ENCODE measurements around the gene ERF. TPM values are rescaled to one million over a fixed set of nuclear protein-coding genes. Genes with fewer than 3 reads are reported as not detected.

ERF gene
- total RNA-seq, 1 donor from 2014 or later = 58.4 TPM

DNA sequence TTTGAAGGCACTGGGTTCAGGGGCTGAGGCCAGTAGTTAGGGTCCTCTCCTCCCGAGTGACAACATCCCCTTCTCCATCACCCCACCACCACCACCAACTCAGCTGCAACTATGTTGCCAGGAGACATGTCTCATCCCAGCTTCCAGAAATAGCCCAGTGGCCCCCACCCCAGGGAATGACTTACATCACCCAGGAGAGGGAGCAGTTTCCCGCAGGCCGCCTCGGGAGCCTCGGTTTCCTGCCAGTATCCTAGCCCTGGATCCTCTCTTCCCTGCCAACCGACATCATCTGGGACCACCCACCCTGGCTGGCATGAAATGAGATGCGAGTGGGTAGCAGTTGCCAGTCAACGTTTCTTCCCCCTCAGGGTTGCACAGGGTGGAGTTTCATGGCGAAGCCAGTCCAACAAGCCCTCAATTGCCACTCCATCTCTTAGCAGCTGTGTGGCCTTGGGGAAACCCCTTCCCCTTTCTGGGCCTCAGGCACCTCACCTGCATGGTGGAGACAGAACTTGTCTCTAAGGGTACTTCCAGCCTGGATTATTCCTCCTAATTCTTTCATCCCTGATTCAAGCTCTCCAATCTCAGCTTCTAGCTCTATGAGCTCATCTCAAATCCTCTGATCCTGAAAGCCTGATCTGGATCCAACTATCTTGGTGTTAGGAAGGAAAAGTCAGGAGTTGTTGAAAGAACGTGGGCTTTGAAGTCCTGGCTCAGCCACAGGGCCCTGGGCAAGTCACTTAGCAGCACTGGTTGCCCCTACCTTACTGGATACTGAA is 8.6 kb downstream of the ERF start:
- intact Hi-C loops (cut with micrococcal nuclease) = no loop called here
- Mint-ChIP-seq H3K9me3 (no peaks in the 10 kb centered on the region), H3K4me3 (ENCODE audit: low read depth) (no peak overlapping the region), H3K4me1 (ENCODE audit: low read depth) (peaks cover 18% of the 10 kb centered on the region), H3K27me3 (ENCODE audit: low read depth) (no peaks in the 10 kb centered on the region), H3K36me3 (ENCODE audit: low read depth) (peaks cover 3% of the 10 kb centered on the region), H3K27ac (peak overlapping the region; percentile 19)
- no peak for DNase-seq (ENCODE audit: low spot score)

GRCh38 chr19:42245231-42245630 is 9.7 kb downstream of the ERF start:
- Mint-ChIP-seq H3K4me3 (ENCODE audit: low read depth) (peak overlapping the region; percentile 88), H3K27me3 (ENCODE audit: low read depth) (no peaks in the 10 kb centered on the region), H3K36me3 (ENCODE audit: low read depth) (peaks cover 8% of the 10 kb centered on the region), H3K9me3 (no peaks in the 10 kb centered on the region), H3K27ac (peak overlapping the region; percentile 89), H3K4me1 (ENCODE audit: low read depth) (peaks cover 27% of the 10 kb centered on the region)
- no peak for DNase-seq (ENCODE audit: low spot score)
- intact Hi-C loops (cut with micrococcal nuclease) = loop anchor here (2.0 kb wide), 1 partner anchor 136 kb away; no protein-coding TSS in a partner anchor

- DNase-seq (ENCODE audit: low spot score) = peak; percentile 92
- H3K27ac Mint-ChIP-seq = peak overlapping the region; percentile 89
- H3K4me3 Mint-ChIP-seq (ENCODE audit: low read depth) = peak overlapping the region; percentile 88
- intact Hi-C loops (cut with micrococcal nuclease) = loop anchor here (1.0 to 5.0 kb wide), 5 partner anchors 24 to 178 kb away; partner anchors contain the start of gene MEGF8
- H3K27me3 Mint-ChIP-seq (ENCODE audit: low read depth) = no peaks in the 10 kb centered on the region
- no peaks in the 10 kb centered on the region for H3K9me3 Mint-ChIP-seq
- H3K4me1 Mint-ChIP-seq (ENCODE audit: low read depth) = peaks cover 32% of the 10 kb centered on the region
- H3K36me3 Mint-ChIP-seq (ENCODE audit: low read depth) = peaks cover 15% of the 10 kb centered on the region
Measured at GRCh38 chr19:42244347-42245220, 10.3 kb downstream of the ERF start.

DNA sequence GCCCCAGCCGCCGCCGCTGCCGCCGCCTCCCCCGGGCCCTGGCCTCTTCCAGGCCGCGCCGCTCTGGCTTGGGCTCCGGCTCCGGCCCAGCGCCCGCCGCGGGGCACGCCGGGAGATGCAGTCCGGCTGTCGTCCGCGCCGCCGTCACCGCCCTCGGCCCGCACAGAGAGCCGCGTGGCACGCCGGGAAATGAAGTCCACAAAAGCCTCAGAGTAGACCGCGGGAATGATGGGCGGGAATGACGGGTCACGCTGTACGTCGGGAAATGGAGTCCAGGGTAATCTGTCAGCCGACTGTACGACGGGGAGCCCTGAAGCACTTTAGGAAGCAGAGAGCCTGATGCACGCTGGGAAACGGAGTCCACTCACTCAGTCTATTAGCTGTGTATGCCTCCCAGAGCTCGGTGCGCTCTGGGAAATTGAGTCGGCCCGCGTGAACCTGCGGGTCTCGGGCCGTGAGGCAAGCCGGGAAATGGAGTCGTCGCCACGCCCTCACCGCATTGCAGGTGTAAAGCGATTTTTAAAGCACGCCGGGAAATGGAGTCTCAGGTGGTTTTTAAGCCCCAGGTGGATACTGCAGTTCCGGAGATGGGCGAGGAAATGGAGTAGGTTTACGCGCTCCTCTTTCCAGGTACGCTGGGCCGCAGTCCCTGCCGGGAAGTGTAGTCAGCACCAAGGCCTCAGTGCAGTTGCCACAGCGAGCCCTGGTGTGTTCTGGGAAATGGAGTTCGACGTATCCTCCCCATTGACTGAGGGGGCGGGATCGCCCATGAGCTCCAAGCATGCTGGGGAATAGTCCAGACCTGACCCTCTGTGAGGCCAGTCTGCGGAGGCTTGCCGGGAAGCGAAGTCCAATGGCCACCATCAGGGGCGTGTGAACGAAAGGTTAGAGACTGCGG is 12.2 kb downstream of the ERF start, which contains the start of gene GSK3A:
TSS of gene GSK3A (minus strand) at position 91 of the 898 bp plus-strand sequence. CDS start 137 bp downstream, outside the sequence.
- peaks cover 22% of the 10 kb centered on the region for H3K36me3 Mint-ChIP-seq (ENCODE audit: low read depth)
- H3K9me3 Mint-ChIP-seq = no peaks in the 10 kb centered on the region
- intact Hi-C loops (cut with micrococcal nuclease) = loop anchor here (1.0 to 5.0 kb wide), 4 partner anchors 12 to 180 kb away; partner anchors contain the start of genes POU2F2 and ZNF526
- peak; percentile 95 for DNase-seq (ENCODE audit: low spot score)
- H3K27ac Mint-ChIP-seq = peak within 1 kb of the TSS; percentile 93
- H3K27me3 Mint-ChIP-seq (ENCODE audit: low read depth) = no peaks in the 10 kb centered on the region
- peaks cover 34% of the 10 kb centered on the region for H3K4me1 Mint-ChIP-seq (ENCODE audit: low read depth)
- peak within 1 kb of the TSS; percentile 88 for H3K4me3 Mint-ChIP-seq (ENCODE audit: low read depth)

DNA sequence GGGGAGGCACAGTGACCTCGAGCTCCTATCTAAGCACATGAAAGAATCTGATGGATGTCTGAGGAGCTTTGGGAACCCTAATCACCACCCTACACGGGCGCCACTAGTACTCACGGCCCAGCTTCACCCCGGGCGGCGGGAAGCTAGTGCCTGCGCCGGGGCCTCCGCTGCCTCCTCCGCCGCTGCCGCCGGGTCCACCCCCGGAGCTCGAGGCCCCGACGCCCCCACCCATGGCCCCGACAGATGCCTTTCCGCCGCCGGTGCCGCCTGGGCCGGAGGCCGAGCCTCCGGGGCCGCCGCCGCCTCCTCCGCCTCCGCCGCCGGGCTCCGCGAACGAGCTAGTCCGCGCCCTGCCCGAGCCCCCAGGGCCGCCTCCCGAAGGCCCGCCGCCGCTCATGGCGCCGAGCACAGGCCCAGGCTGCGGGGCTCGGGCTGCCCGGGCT is 12.8 kb downstream of the ERF start:
- Mint-ChIP-seq H3K4me1 (ENCODE audit: low read depth) (peaks cover 34% of the 10 kb centered on the region), H3K27me3 (ENCODE audit: low read depth) (no peaks in the 10 kb centered on the region), H3K4me3 (ENCODE audit: low read depth) (peak overlapping the region; percentile 88), H3K36me3 (ENCODE audit: low read depth) (peaks cover 23% of the 10 kb centered on the region), H3K27ac (peak overlapping the region; percentile 83), H3K9me3 (no peaks in the 10 kb centered on the region)
- DNase-seq (ENCODE audit: low spot score) = no peak
- intact Hi-C loops (cut with micrococcal nuclease) = loop anchor here (1.0 to 5.0 kb wide), 3 partner anchors 22 to 180 kb away; partner anchors contain the start of genes POU2F2 and ZNF526

GRCh38 chr19:42241279-42241678 is 13.6 kb downstream of the ERF start:
- Mint-ChIP-seq H3K27ac (peak overlapping the region; percentile 26), H3K36me3 (ENCODE audit: low read depth) (peaks cover 28% of the 10 kb centered on the region), H3K27me3 (ENCODE audit: low read depth) (no peaks in the 10 kb centered on the region), H3K4me1 (ENCODE audit: low read depth) (peaks cover 32% of the 10 kb centered on the region), H3K4me3 (ENCODE audit: low read depth) (peak overlapping the region; percentile 88), H3K9me3 (no peaks in the 10 kb centered on the region)
- DNase-seq (ENCODE audit: low spot score) = no peak
- intact Hi-C loops (cut with micrococcal nuclease) = loop anchor here (5.0 kb wide), 1 partner anchor 181 kb away; no protein-coding TSS in a partner anchor

GRCh38 chr19:42239544-42240220 is 15.2 kb downstream of the ERF start:
- H3K36me3 Mint-ChIP-seq (ENCODE audit: low read depth) = peaks cover 44% of the 10 kb centered on the region
- no peak for DNase-seq (ENCODE audit: low spot score)
- H3K9me3 Mint-ChIP-seq = no peaks in the 10 kb centered on the region
- H3K27ac Mint-ChIP-seq = no peak overlapping the region
- intact Hi-C loops (cut with micrococcal nuclease) = loop anchor here (5.0 kb wide), 1 partner anchor 183 kb away; no protein-coding TSS in a partner anchor
- no peaks in the 10 kb centered on the region for H3K27me3 Mint-ChIP-seq (ENCODE audit: low read depth)
- no peak overlapping the region for H3K4me3 Mint-ChIP-seq (ENCODE audit: low read depth)
- H3K4me1 Mint-ChIP-seq (ENCODE audit: low read depth) = peaks cover 23% of the 10 kb centered on the region

GRCh38 chr19:42235181-42235580 is 19.7 kb downstream of the ERF start:
- Mint-ChIP-seq H3K36me3 (ENCODE audit: low read depth) (peaks cover 79% of the 10 kb centered on the region), H3K27me3 (ENCODE audit: low read depth) (no peaks in the 10 kb centered on the region), H3K9me3 (no peaks in the 10 kb centered on the region), H3K4me3 (ENCODE audit: low read depth) (no peak overlapping the region), H3K27ac (no peak overlapping the region), H3K4me1 (ENCODE audit: low read depth) (peaks cover 6% of the 10 kb centered on the region)
- DNase-seq (ENCODE audit: low spot score) = no peak
- intact Hi-C loops (cut with micrococcal nuclease) = no loop called here

DNA sequence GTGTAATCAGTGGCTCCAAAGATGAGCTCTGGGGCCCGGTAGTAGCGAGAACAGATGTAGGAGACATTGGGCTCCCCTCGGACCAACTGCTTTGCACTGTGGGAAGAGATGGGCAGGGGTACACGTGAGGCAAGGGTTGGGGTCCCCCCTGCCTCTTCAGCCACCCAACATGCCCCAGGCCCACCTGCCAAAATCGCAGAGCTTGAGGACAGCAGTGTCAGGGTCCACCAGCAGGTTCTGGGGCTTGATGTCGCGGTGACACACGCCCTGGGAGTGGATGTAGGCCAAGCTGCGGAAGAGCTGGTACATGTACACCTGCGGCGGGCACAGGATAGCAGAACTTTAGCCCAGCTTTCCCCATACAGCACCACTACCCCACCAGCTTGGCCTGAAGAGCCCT is 20.6 kb downstream of the ERF start:
- Mint-ChIP-seq H3K4me3 (ENCODE audit: low read depth) (no peak overlapping the region), H3K4me1 (ENCODE audit: low read depth) (peaks cover 6% of the 10 kb centered on the region), H3K9me3 (no peaks in the 10 kb centered on the region), H3K36me3 (ENCODE audit: low read depth) (peaks cover 79% of the 10 kb centered on the region), H3K27ac (no peak overlapping the region), H3K27me3 (ENCODE audit: low read depth) (no peaks in the 10 kb centered on the region)
- intact Hi-C loops (cut with micrococcal nuclease) = no loop called here
- no peak for DNase-seq (ENCODE audit: low spot score)

- H3K36me3 Mint-ChIP-seq (ENCODE audit: low read depth) = peaks cover 79% of the 10 kb centered on the region
- DNase-seq (ENCODE audit: low spot score) = no peak
- H3K9me3 Mint-ChIP-seq = no peaks in the 10 kb centered on the region
Measured at GRCh38 chr19:42233678-42234292, 21.1 kb downstream of the ERF start.

GRCh38 chr19:42233106-42233505 is 21.8 kb downstream of the ERF start:
- Mint-ChIP-seq H3K9me3 (no peaks in the 10 kb centered on the region), H3K27ac (no peak overlapping the region), H3K4me3 (ENCODE audit: low read depth) (no peak overlapping the region), H3K27me3 (ENCODE audit: low read depth) (no peaks in the 10 kb centered on the region), H3K4me1 (ENCODE audit: low read depth) (peaks cover 5% of the 10 kb centered on the region), H3K36me3 (ENCODE audit: low read depth) (peaks cover 86% of the 10 kb centered on the region)
- DNase-seq (ENCODE audit: low spot score) = no peak
- intact Hi-C loops (cut with micrococcal nuclease) = no loop called here

More at GRCh38 chr19:42233678-42234292, 21.1 kb downstream of the ERF start:
- Mint-ChIP-seq H3K4me3 (ENCODE audit: low read depth) (no peak overlapping the region), H3K4me1 (ENCODE audit: low read depth) (peaks cover 5% of the 10 kb centered on the region), H3K27ac (no peak overlapping the region), H3K27me3 (ENCODE audit: low read depth) (no peaks in the 10 kb centered on the region)
- intact Hi-C loops (cut with micrococcal nuclease) = no loop called here

Measured in activated T-helper 2 cell treated with anti-CD3 and anti-CD28 coated beads, Interferon-gamma antibody, Interleukin-2, Interleukin-4, amounts not matched to agents 10 μg/mL and 5 μg/mL and 100 μg/mL, durations not matched to agents 14 hours and 24 hours and 36 hours (primary cell).